LNCaP clone FGC (cell line): Measurements from ENCODE around the gene ZCCHC24.
A peak's percentile ranks its signal among the peaks of the same experiment; 100 is the strongest.

Experiments used
- DNase-seq: peaks from one replicate; pipeline ENCODE4 v3.0.0-alpha.2; 2011; ENCODE audit warnings: low read depth
- H3K4me3 ChIP-seq: 2 replicates; pipeline ENCODE4 v1.5.1; 2011; ENCODE audit warnings: mild to moderate bottlenecking, low read depth, low read length, control low read depth
- TF ChIP-seq, protein P1 (sequence below): IDR thresholded peaks from 2 replicates; pipeline ENCODE4 v1.5.1; 2012; ENCODE audit warnings: mild to moderate bottlenecking; ENCODE audit not compliant: control insufficient read depth, insufficient read depth; ENCODE audit errors: extremely low read depth

Gene ZCCHC24

DNA sequence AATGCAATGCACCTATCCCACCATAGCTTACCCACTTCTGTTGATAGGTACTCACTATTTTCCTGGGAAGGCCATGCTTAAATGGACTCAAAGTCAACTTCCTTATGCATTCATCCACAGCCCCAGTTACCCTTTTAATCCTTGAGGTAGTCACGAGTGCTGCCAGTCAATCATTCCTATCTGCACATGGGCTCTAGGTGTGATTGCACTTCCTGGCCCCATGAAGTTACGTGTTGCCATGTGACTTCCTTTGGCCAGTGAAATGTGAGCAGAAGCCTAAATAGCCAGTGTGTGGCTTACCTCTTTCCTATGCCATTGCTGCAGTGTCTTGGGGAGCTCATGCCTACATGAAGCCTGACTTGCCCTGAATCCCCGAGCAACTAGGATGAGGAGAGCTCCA lies 43.4 kb upstream of the ZCCHC24 start:
- no peak overlapping the region for H3K4me3 ChIP-seq
- DNase-seq: no peak
- TF ChIP-seq, protein P1, sequence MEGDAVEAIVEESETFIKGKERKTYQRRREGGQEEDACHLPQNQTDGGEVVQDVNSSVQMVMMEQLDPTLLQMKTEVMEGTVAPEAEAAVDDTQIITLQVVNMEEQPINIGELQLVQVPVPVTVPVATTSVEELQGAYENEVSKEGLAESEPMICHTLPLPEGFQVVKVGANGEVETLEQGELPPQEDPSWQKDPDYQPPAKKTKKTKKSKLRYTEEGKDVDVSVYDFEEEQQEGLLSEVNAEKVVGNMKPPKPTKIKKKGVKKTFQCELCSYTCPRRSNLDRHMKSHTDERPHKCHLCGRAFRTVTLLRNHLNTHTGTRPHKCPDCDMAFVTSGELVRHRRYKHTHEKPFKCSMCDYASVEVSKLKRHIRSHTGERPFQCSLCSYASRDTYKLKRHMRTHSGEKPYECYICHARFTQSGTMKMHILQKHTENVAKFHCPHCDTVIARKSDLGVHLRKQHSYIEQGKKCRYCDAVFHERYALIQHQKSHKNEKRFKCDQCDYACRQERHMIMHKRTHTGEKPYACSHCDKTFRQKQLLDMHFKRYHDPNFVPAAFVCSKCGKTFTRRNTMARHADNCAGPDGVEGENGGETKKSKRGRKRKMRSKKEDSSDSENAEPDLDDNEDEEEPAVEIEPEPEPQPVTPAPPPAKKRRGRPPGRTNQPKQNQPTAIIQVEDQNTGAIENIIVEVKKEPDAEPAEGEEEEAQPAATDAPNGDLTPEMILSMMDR: no peak

DNA sequence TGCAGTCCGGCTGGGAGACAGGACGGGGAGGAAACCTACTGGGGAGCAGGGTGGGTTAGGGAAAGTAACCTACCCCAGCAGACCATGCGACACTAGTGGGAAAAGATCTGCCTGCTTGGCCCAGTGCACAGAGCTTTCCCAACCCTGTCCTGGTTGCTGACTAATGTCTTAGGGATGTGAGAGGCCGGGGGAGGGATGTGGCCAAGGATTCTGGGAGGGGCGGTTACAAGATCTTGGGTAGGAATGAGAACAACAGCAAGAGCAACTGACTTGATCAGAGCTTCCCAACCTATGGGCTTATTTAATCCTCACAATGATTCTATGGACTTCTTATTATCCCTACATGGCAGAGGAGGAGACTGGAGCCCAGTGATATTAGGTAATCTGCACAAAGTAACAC lies 42.9 kb upstream of the ZCCHC24 start:
- H3K4me3 ChIP-seq: no peak overlapping the region
- TF ChIP-seq, protein P1: no peak
- DNase-seq: no peak

DNA sequence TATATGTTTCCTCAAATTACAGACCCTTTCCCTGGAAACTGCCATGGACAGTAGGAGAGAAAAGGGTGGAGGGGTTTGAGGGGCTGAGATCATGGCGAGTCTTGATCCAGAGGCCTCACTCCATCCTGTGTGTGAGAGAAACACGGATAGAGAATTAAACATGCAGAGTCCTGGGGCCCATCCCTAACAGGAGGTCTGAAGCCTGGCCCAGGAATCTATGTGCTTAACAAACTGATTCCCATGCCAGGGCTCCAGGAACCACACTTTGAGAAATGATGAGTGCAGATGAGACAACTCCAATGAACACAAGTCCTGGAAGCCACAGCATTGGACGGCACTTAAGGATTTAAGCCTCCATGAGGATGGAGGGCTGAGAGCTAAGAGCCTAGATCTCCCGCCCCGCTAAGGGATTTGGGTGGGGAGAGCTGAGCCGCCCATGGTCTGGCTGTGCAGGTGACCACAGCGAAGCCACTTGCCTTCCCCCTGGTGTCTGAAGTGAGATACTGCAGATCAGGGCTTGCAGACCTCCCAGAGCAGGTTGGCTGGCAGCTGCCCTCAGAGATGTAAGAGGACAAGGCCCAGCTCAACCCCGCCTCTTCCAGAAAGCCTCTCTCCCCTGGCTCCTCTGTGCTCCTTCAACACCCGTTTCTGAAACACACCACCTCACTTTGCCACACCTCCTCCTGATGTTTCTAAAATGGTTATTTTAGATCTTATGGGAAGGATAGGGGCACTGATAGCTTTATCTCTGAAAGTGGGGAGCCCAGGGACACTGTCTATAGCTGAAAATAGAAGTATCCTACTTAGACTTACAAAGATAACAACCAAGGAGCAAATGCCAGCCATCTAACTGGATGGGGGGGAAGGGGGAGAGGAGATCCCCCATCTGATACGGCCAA lies 42.1 kb upstream of the ZCCHC24 start:
- TF ChIP-seq, protein P1: peak; percentile 85
- no peak overlapping the region for H3K4me3 ChIP-seq
- peak; percentile 36 for DNase-seq

DNA sequence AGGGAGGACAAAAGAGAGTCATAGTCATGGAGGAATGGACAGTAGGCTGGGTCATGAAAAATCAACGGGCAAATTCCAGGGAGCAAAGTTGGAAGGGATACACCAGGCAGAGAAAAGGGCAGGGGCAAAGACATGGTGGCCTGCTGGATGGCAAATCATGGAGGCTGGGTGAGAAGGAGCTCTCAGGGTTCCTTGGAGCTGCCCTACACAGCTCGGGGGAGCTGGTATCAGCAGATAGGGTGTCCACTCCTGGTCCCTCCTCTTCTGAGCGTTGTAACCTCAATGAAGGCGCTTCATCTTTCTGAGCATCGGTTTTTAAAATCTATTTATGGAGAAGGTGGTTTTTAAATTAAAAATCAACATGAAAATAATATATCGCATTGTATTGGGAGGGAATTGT lies 39.1 kb upstream of the ZCCHC24 start:
- DNase-seq: no peak
- TF ChIP-seq, protein P1: no peak
- H3K4me3 ChIP-seq: no peak overlapping the region

DNA sequence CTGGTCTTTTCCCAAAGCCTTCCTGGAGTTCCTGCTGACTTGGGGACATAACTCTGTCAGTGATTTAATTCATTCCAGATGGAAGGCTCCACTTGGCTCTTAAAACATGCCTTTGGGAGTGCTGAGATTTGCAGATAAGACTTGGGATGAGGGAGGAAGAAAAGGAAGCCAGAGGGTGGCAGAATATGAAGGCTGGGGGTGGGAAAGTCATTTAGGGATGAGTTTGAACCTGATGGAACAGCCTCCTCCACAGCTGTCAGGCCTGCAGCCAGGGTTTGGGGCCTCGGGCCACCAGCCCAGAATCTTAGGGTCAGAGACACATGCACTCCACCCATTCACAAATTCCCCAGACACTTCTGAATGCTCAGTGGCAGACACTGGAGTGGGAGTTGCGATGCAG lies 38.5 kb upstream of the ZCCHC24 start:
- no peak for DNase-seq
- no peak overlapping the region for H3K4me3 ChIP-seq
- TF ChIP-seq, protein P1: no peak

DNA sequence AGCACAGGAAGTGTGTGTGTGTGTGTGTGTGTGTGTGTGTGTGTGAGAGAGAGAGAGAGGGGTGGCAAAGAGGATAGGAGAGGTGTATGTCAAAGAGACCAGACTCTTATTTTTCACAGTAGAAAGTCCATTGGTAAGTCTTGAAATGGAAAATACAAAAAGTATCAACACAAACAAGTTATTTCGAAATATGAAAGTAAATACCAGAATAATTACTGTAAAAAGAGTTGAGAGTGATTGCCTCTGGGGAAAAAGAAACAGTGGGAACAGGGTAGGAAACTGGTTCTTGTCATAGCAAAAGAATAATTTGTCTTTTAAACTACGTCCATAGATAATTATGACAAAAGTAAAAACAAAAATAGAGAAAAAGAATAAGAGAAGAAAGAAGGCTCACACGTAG lies 37.9 kb upstream of the ZCCHC24 start:
- H3K4me3 ChIP-seq: no peak overlapping the region
- TF ChIP-seq, protein P1: no peak
- no peak for DNase-seq

DNA sequence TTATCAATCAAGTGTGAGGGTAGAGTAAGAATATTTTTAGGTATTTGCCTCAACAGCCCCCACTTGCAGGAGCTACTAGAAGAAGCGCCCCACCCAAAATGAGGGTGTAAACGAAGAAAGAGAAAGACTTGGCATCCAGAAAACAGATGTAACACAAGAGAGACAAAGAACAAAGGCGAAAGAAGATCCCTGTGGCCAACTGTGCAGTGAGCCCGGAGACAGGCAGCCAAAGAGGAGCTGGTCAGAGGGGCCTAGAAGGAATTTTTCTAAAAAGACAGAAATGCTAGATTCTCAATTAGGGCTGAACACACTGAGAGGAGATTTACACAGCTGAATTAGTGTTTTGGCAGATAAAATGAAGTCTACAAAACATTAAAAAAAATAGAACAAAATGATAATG lies 37.3 kb upstream of the ZCCHC24 start:
- no peak for DNase-seq
- TF ChIP-seq, protein P1: no peak
- no peak overlapping the region for H3K4me3 ChIP-seq
